Fibroblast of the aortic adventitia (primary cell): ENCODE results near the gene SURF6. TPM values are rescaled to one million over a fixed set of nuclear protein-coding genes. Genes with fewer than 3 reads are reported as not detected.
A peak's percentile ranks its signal among the peaks of the same experiment; 100 is the strongest.

Source experiments
- DNase-seq: peaks from one replicate; pipeline ENCODE4 v3.0.0-alpha.2; 2010; ENCODE audit warnings: low read depth
- H3K4me3 ChIP-seq: 2 replicates; pipeline ENCODE4 v1.5.1; 2011; ENCODE audit warnings: low read depth, mild to moderate bottlenecking, control low read depth, low read length, moderate library complexity
- total RNA-seq: library from RNA; depleted of rRNA; stranded (reverse); fragments of >200 nt; gene quantifications from 2 replicates; pipeline ENCODE4 v1.2.3, GENCODE V29; 2012; ENCODE audit warnings: low replicate concordance
- TF ChIP-seq, protein P1 (sequence below): IDR thresholded peaks from 2 replicates; pipeline ENCODE4 v1.5.1; 2011; ENCODE audit warnings: mild to moderate bottlenecking, low read length, control low read depth, inconsistent platforms; ENCODE audit not compliant: insufficient read depth

SURF6 gene
- total RNA-seq, 1 donor = 6.9 TPM

DNA sequence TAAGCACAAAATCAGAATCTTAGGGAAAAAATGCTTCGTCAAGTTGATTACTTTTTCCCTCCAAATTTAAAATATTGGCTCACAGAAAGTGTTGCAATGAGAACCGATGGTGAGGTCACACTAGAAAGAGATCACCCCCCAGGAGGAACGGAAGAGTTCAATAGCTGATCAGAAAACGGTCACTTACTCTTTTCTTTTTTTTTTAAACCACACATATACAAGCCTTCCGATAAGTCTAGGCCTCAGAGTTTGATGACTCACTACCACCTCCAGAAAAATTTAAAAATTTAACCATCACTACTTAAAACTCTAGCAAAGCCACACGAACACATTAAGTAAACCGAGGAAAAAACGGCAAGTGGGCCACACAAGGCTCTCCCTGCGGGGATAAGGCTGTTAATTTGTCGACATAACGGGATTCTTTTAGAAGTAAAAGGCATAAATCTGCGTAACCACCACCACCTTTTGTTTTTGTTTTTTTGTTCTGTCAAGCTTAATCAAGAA, 38.7 kb upstream of the SURF6 start:
- H3K4me3 ChIP-seq = peak overlapping the region; percentile 91
- TF ChIP-seq, protein P1, sequence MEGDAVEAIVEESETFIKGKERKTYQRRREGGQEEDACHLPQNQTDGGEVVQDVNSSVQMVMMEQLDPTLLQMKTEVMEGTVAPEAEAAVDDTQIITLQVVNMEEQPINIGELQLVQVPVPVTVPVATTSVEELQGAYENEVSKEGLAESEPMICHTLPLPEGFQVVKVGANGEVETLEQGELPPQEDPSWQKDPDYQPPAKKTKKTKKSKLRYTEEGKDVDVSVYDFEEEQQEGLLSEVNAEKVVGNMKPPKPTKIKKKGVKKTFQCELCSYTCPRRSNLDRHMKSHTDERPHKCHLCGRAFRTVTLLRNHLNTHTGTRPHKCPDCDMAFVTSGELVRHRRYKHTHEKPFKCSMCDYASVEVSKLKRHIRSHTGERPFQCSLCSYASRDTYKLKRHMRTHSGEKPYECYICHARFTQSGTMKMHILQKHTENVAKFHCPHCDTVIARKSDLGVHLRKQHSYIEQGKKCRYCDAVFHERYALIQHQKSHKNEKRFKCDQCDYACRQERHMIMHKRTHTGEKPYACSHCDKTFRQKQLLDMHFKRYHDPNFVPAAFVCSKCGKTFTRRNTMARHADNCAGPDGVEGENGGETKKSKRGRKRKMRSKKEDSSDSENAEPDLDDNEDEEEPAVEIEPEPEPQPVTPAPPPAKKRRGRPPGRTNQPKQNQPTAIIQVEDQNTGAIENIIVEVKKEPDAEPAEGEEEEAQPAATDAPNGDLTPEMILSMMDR = no peak
- peak; percentile 64 for DNase-seq

DNA sequence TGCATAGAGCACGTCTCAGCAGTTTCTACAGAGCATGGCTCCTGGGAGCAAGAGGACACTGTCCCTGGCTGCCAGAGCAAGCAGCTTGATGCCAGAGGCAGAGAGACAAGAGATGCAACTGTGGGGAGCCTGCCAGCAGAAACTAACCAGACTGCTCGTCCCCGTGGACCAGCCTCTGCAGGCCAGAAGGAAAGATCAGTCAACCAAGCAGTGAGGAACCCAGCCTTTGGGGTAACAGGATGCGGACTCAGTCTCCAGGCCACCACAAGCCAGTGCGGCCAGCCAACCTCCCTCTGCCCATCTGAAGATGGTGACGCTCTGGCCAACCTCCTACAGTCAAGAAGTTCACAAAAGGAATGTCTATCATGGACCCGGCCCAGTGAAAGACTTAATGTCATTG, 36.2 kb upstream of the SURF6 start:
- H3K4me3 ChIP-seq = no peak overlapping the region
- TF ChIP-seq, protein P1 = no peak
- no peak for DNase-seq

DNA sequence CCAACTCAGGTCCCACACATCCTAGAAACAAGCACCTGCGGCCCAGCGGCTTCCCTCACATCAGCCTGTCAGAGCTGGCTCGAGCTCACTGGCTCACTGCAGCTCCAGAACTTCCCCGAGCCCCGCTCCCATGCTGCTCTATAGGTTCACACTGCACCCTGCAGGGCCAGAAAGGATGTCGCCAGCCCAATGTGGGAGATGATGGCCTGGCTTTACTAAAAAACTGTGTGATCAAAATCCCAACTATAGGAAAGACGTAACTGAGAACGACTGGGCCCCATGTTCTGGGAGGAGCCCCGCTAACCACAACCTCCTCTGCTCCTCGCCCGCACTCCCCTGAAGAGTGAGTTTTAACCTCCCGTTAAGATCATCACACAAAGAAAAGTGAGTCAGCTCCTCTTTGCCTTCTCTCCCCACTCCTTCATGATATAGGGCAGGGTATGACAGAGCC, 35.3 kb upstream of the SURF6 start:
- no peak overlapping the region for H3K4me3 ChIP-seq
- TF ChIP-seq, protein P1 = no peak
- DNase-seq = no peak

DNA sequence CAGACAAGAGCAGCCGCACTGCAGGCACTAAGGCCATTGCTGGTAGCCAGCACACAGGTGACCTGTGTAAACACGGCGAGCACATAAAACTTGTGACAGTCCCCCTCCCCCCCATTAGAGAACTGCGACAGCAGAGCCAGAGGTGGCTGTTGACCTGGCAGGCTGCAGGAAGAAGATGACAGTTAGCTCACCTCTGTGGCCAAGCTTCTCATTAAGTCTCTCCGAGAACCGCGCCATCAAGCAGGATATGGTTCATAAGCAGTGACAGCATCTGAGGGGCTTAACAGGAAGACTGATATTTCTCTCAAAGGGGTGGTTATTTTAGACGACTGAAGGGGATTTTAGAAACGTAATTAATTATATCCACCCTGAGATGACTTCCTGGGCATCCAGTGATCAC, 34.7 kb upstream of the SURF6 start:
- TF ChIP-seq, protein P1 = no peak
- no peak for DNase-seq
- H3K4me3 ChIP-seq = no peak overlapping the region

DNA sequence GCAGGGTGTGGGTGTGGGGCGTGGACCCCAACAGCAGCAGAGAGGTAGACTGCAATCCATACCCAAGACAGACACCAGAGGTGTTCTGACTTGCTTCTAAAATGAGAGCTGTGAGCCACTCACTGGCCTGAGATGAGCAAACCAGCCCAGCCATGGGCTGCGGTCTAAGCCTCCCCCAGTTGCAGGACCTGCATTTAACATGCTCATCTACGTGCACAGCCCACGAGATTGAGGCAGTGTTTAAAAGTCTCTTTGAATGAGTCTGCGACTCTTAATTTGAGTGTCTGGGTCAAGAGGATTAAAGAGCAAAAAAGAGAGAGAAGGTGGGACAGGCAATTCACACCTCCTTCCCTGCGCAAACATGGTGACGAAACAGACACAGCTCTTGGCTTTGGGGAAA, 33.9 kb upstream of the SURF6 start:
- no peak for DNase-seq
- TF ChIP-seq, protein P1 = no peak
- no peak overlapping the region for H3K4me3 ChIP-seq

DNA sequence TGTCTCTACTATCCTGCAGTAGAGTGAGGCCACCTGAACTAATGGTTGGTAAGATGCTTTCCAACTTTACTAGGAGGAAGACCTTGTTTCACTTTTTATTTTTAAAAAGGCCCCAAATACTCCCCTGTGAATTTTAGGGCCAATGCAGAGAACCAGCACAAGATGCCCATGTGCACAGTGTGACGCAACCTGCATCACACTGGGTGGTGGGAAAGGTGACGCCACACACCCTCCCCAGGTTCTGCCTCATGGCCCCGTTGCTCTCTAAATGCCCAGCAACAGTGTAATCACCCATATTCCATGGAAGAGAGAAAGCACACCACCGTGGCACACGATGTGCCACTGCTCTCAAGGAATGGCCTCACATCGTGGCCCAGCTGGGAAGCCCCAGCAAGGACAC, 33.4 kb upstream of the SURF6 start:
- TF ChIP-seq, protein P1 = no peak
- DNase-seq = no peak
- no peak overlapping the region for H3K4me3 ChIP-seq

DNA sequence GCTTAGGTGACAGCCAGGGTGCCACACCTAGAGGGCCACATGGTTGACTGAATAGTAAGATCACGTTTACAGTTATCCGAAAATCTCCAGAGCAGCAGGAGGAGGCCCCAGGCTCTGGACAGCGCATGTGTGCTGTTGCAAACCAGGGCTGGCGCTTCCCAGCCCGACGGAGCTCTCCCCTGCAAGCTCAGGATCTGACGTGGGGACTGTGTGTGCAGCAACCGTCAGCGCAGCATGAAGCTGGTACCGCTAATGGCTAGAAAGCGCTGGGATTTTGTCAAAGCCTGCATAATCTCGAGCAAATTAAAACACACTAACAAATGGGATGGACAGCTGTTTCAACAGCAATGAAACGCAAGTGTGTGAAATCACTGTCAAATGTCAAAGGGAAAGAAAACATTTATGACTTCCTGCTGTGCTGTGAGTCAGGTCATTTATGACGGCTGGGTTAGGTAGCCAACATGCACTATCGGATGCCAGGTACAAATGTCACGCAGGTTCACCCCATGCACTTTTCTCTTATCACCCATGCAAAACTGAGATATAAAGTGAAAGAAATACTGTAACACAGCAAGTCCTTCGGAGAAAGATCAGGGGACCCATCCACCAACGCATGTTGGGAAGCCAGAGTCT, 32.4 kb upstream of the SURF6 start:
- TF ChIP-seq, protein P1 = no peak
- no peak overlapping the region for H3K4me3 ChIP-seq
- DNase-seq = peak; percentile 18
